HepG2 (cell line): Measurements from ENCODE around the gene HAPLN3. TPM values are rescaled to one million over a fixed set of nuclear protein-coding genes. Genes with fewer than 3 reads are reported as not detected.

Experiments used
- ATAC-seq: fragments of 200-7000 bp; cut with Tn5 transposase; 3 replicates; pipeline ENCODE4 v1.9.1; 2020; ENCODE audit warnings: mild to moderate bottlenecking, moderate library complexity
- BruUV-seq: library from RNA; stranded (reverse); fragments of 400-500 nt; replicated peaks from 2 replicates; lab custom pipeline; 2021; lab: Mats Ljungman, UMichigan
- CTCF ChIA-PET: fragments of 300-600 bp; formaldehyde crosslinking; extraction: SDS; loops from one replicate; lab custom pipeline; 2021; ENCODE audit warnings: low total read pairs, inconsistent platforms, low intra/inter-chr PET ratio; lab: Yijun Ruan, JAX
- POLR2A ChIA-PET: fragments of 350-600 bp; sonication (Branson Sonifier 250); formaldehyde crosslinking; loops from one replicate; lab custom pipeline; 2020; ENCODE audit warnings: antibody characterized with exemption, inconsistent platforms; lab: Yijun Ruan, JAX
- DNase-seq: peaks from one replicate; pipeline ENCODE4 v3.0.0-alpha.2; 2015; ENCODE audit warnings: low spot score
- FAIRE-seq: peaks from 3 replicates; lab custom pipeline; 2011; peaks lifted over from hg19 to GRCh38; lab: Jason Lieb, UNC
- H2AFZ ChIP-seq: one replicate; pipeline ENCODE4 v1.6.1; 2011; ENCODE audit warnings: low read length, inconsistent platforms
- H3K27ac ChIP-seq: fragments of 300-600 bp; 3 replicates; pipeline ENCODE4 v1.8.0; 2011; ENCODE audit warnings: mixed run types, mild to moderate bottlenecking, mixed read lengths, low read length, inconsistent platforms; ENCODE audit not compliant: insufficient read depth; ENCODE audit errors: extremely low read length
- H3K27me3 ChIP-seq, 2 experiments: fragments of 200-600 bp in 1 of 2; 2 replicates in 1 of 2; 3 replicates in 1 of 2; pipeline versions ENCODE4 v1.6.0 to v1.8.0; 2011; ENCODE audit warnings: low read length in 2 of 2, mild to moderate bottlenecking in 2 of 2, moderate library complexity in 2 of 2, inconsistent platforms in 1 of 2; ENCODE audit not compliant: insufficient read depth in 2 of 2, control insufficient read depth in 1 of 2
- H3K36me3 ChIP-seq, 2 experiments: fragments of 200-600 bp in 1 of 2; replicated peaks in 1 of 2; 2 replicates in 1 of 2; 3 replicates in 1 of 2; pipeline versions ENCODE4 v1.5.1 to v1.8.0; 2011; ENCODE audit warnings: low read length in 2 of 2, inconsistent platforms in 1 of 2; ENCODE audit not compliant: insufficient read depth in 2 of 2, control insufficient read depth in 1 of 2
- H3K4me1 ChIP-seq: 2 replicates; pipeline ENCODE4 v1.5.1; 2012; ENCODE audit warnings: low read length, inconsistent platforms; ENCODE audit not compliant: insufficient read depth
- H3K4me2 ChIP-seq: 2 replicates; pipeline ENCODE4 v1.6.0; 2011; ENCODE audit warnings: low read depth, low read length, inconsistent platforms
- H3K4me3 ChIP-seq, 3 experiments: fragments of 200-600 bp in 1 of 3; sonication (generic), shearing (Covaris generic) in 1 of 3; replicated peaks in 1 of 3; 2 replicates each; pipeline ENCODE4 v1.5.1; 2011 to 2016; ENCODE audit warnings: low read length in 3 of 3, inconsistent platforms in 2 of 3, low read depth in 2 of 3, mild to moderate bottlenecking in 2 of 3, control low read depth in 1 of 3, mixed read lengths in 1 of 3; ENCODE audit not compliant: insufficient read depth in 1 of 3
- H3K79me2 ChIP-seq: one replicate; pipeline ENCODE4 v1.6.1; 2011; ENCODE audit warnings: low read length, inconsistent platforms; ENCODE audit not compliant: insufficient read depth
- H3K9ac ChIP-seq: 2 replicates; pipeline ENCODE4 v1.6.0; 2011; ENCODE audit warnings: mild to moderate bottlenecking, low read depth, low read length, inconsistent platforms; ENCODE audit not compliant: insufficient read depth
- H3K9me3 ChIP-seq: 2 replicates; pipeline ENCODE4 v1.5.1; 2012; ENCODE audit warnings: mild to moderate bottlenecking, low read length
- H4K20me1 ChIP-seq: 2 replicates; pipeline ENCODE4 v1.6.0; 2011; ENCODE audit warnings: inconsistent platforms, mild to moderate bottlenecking, low read length, moderate library complexity; ENCODE audit not compliant: insufficient read depth
- FOXC1 ChIP-seq: sonication (generic); formaldehyde crosslinking; IDR thresholded peaks from 2 replicates; pipeline ENCODE4 v1.8.0; 2022; ENCODE audit warnings: mild to moderate bottlenecking, missing genetic modification reagents, borderline replicate concordance
- HOXA7 ChIP-seq: sonication (generic); formaldehyde crosslinking; IDR thresholded peaks from 2 replicates; pipeline ENCODE4 v1.8.1; 2022; ENCODE audit warnings: mild to moderate bottlenecking, missing genetic modification reagents, moderate library complexity
- NFATC3 ChIP-seq: sonication (generic); formaldehyde crosslinking; IDR thresholded peaks from 2 replicates; pipeline ENCODE4 v1.5.1; 2020; ENCODE audit warnings: mild to moderate bottlenecking, missing genetic modification reagents
- NFYC ChIP-seq: IDR thresholded peaks from 2 replicates; pipeline ENCODE4 v1.6.1; 2016; ENCODE audit warnings: missing genetic modification reagents, missing compliant biosample characterization
- TRAFD1 ChIP-seq: sonication (generic); formaldehyde crosslinking; IDR thresholded peaks from 2 replicates; pipeline ENCODE4 v1.5.1; 2020; ENCODE audit warnings: missing genetic modification reagents, mild to moderate bottlenecking, borderline replicate concordance
- ZNF441 ChIP-seq: sonication (generic); formaldehyde crosslinking; IDR thresholded peaks from 2 replicates; pipeline ENCODE4 v1.7.0; 2021; ENCODE audit warnings: missing genetic modification reagents, borderline replicate concordance
- ZNF576 ChIP-seq: sonication (generic); formaldehyde crosslinking; IDR thresholded peaks from 2 replicates; pipeline ENCODE4 v1.4.0; 2020; ENCODE audit warnings: mild to moderate bottlenecking, missing genetic modification reagents
- ZSCAN25 ChIP-seq: sonication (generic); formaldehyde crosslinking; IDR thresholded peaks from 2 replicates; pipeline ENCODE4 v1.8.0; 2022; ENCODE audit warnings: mild to moderate bottlenecking, missing genetic modification reagents
- WGBS: methylation state at CpG from one replicate; pipeline ENCODE4 v1.1.6; 2017; ENCODE audit warnings: low lambda C conversion rate; 5-methylcytosine and 5-hydroxymethylcytosine counted together
- in situ Hi-C: cut with HindIII; loops from 2 replicates; pipeline ENCODE4 v1.10.0; 2017; ENCODE audit warnings: low pct_unique_long_range_greater_than_20kb; ENCODE audit not compliant: extremely low pct_ligation_motif_present
- intact Hi-C: fragments of 100-400 bp; cut with micrococcal nuclease; formaldehyde crosslinking; loops from one replicate; pipeline ENCODE4 v1.10.0; 2022; ENCODE audit not compliant: unreplicated experiment
- polyA plus RNA-seq, 8 experiments: library from polyadenylated mRNA; depleted of rRNA in 3 of 8; stranded (reverse) in 7 of 8; unstranded in 1 of 8; fragments of >200 nt; fragmentation: Illumina TruSeq in 4 of 8; extraction: Trizol in 4 of 8; gene quantifications; 2 replicates each; pipeline versions ENCODE4 v1.2.1 to v1.2.3, GENCODE V29; 2011 to 2016; ENCODE audit warnings: low read depth in 4 of 8, missing spikeins in 1 of 8, mixed read lengths in 1 of 8; ENCODE audit not compliant: insufficient read depth in 1 of 8
- total RNA-seq, 5 experiments: library from RNA; depleted of rRNA; stranded (reverse); fragments of >200 nt; fragmentation: Illumina TruSeq; extraction: Trizol; gene quantifications; 2 replicates each; pipeline ENCODE4 v1.2.3, GENCODE V29; 2016; ENCODE audit warnings: low read depth in 1 of 5
- TF ChIP-seq, protein P1 (sequence below): sonication (generic); formaldehyde crosslinking; conservative IDR thresholded peaks from 2 replicates; pipeline ENCODE4 v1.4.0; 2020; ENCODE audit warnings: missing genetic modification reagents

Gene HAPLN3
- total and polyA plus RNA-seq, 2 of the 13 experiments (the other 11 are each of a cell fraction or from before 2014, with no cell fraction given), result 0.09 TPM; not detected in 1

GRCh38 chr15:88899251-88899650, 3.9 kb upstream of the HAPLN3 start (continued):
- no peak for TF ChIP-seq HOXA7 (CRISPR knock-in tag)
- no peak for TF ChIP-seq NFATC3 (CRISPR knock-in tag)
- no peak for TF ChIP-seq TRAFD1 (CRISPR knock-in tag)
- TF ChIP-seq ZNF576 (CRISPR knock-in tag), result no peak
- TF ChIP-seq NFYC (CRISPR knock-in tag), result no peak
- no peak for TF ChIP-seq ZSCAN25 (CRISPR knock-in tag)
- TF ChIP-seq, protein P1, sequence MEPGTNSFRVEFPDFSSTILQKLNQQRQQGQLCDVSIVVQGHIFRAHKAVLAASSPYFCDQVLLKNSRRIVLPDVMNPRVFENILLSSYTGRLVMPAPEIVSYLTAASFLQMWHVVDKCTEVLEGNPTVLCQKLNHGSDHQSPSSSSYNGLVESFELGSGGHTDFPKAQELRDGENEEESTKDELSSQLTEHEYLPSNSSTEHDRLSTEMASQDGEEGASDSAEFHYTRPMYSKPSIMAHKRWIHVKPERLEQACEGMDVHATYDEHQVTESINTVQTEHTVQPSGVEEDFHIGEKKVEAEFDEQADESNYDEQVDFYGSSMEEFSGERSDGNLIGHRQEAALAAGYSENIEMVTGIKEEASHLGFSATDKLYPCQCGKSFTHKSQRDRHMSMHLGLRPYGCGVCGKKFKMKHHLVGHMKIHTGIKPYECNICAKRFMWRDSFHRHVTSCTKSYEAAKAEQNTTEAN, result no peak
- TF ChIP-seq FOXC1 (CRISPR knock-in tag), result no peak
- TF ChIP-seq, all 625 proteins: peak for 0

DNA sequence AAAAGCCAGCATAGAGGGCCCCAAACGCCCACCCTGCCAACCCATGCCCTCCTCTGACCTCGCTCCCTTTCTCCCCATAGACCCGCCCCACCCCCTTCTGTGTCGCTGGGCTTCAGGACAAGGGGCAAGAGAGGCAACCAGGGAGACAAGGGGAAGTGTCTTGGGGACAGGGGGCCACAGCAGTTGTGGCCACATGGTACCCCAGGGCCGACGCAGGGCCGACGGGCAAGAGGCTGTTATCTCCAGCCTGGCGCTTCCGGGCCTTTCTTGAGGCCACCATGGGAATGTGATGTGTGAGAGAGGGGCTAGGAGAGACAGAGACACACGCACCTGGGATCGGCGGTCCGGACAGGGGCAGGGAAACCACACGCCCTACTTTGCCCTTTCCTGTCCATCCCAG, 3.4 kb upstream of the HAPLN3 start:
- POLR2A ChIA-PET, result no interaction called here
- no peak for DNase-seq
- Histone ChIP-seq H3K27ac (no peak overlapping the region), H3K4me1 (peaks cover 36% of the 10 kb centered on the region), H4K20me1 (no peaks in the 10 kb centered on the region), H3K36me3 (no peaks in the 10 kb centered on the region), H3K9ac (no peak overlapping the region)
- WGBS, result 72% methylated on average over 14 of the region's 15 CpGs
- no peak for TF ChIP-seq ZNF441
- TF ChIP-seq, all 625 proteins: peak for 0
- Histone ChIP-seq H2AFZ (no peak overlapping the region), H3K4me3 (no peak overlapping the region), H3K79me2 (no peaks in the 10 kb centered on the region), H3K4me2 (no peak overlapping the region), H3K27me3 (peaks cover 5 to 26% of the 10 kb centered on the region in 2 experiments), H3K9me3 (no peaks in the 10 kb centered on the region)
- CTCF ChIA-PET, result no interaction called here
- no peak for FAIRE-seq
- intact Hi-C loops (loop anchor here (10.0 kb wide), 1 partner anchor 276 kb away; no protein-coding TSS in a partner anchor), in situ Hi-C loops (no loop called here)
- no TSS peak for BruUV-seq
- ATAC-seq, result no peak
